Astrocyte of the cerebellum (primary cell): ENCODE measurements around the gene NENF.

ENCODE experiments used
- DNase-seq: peaks from one replicate; pipeline ENCODE4 v3.0.0-alpha.2; 2011; ENCODE audit warnings: low read depth
- H3K4me3 ChIP-seq: 2 replicates; pipeline ENCODE4 v1.5.1; 2011; ENCODE audit warnings: mild to moderate bottlenecking, low read depth, low read length, moderate library complexity
- in situ Hi-C: cut with HindIII; loops from 2 replicates; pipeline ENCODE4 v1.10.0; 2017; ENCODE audit warnings: low sequenced_read_pairs
- TF ChIP-seq, protein P1 (sequence below): IDR thresholded peaks from 2 replicates; pipeline ENCODE4 v1.5.1; 2012; ENCODE audit warnings: low read length, low read depth, moderate library complexity, mild to moderate bottlenecking; ENCODE audit errors: missing control alignments

Gene NENF

DNA sequence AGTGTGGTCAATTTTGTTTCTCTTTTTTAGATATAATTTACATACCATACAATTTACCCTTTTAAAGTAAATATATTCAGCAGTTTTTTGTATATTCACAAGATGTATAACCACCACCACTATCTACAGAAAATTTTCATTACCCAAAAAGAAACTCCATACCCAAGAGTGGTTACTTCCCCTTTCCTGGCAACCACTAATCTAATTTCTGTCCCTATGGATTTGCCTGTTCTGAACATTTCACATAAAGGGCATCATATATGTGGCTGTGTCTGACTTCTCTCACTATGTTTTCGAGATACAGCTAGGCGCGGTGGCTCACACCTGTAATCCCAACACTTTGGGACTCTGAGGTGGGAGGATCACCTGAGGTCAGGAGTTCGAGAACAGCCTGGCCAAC, 31.7 kb upstream of the NENF start:
- TF ChIP-seq, protein P1, sequence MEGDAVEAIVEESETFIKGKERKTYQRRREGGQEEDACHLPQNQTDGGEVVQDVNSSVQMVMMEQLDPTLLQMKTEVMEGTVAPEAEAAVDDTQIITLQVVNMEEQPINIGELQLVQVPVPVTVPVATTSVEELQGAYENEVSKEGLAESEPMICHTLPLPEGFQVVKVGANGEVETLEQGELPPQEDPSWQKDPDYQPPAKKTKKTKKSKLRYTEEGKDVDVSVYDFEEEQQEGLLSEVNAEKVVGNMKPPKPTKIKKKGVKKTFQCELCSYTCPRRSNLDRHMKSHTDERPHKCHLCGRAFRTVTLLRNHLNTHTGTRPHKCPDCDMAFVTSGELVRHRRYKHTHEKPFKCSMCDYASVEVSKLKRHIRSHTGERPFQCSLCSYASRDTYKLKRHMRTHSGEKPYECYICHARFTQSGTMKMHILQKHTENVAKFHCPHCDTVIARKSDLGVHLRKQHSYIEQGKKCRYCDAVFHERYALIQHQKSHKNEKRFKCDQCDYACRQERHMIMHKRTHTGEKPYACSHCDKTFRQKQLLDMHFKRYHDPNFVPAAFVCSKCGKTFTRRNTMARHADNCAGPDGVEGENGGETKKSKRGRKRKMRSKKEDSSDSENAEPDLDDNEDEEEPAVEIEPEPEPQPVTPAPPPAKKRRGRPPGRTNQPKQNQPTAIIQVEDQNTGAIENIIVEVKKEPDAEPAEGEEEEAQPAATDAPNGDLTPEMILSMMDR, result no peak
- in situ Hi-C loops, result no loop called here
- no peak overlapping the region for H3K4me3 ChIP-seq
- DNase-seq, result no peak

DNA sequence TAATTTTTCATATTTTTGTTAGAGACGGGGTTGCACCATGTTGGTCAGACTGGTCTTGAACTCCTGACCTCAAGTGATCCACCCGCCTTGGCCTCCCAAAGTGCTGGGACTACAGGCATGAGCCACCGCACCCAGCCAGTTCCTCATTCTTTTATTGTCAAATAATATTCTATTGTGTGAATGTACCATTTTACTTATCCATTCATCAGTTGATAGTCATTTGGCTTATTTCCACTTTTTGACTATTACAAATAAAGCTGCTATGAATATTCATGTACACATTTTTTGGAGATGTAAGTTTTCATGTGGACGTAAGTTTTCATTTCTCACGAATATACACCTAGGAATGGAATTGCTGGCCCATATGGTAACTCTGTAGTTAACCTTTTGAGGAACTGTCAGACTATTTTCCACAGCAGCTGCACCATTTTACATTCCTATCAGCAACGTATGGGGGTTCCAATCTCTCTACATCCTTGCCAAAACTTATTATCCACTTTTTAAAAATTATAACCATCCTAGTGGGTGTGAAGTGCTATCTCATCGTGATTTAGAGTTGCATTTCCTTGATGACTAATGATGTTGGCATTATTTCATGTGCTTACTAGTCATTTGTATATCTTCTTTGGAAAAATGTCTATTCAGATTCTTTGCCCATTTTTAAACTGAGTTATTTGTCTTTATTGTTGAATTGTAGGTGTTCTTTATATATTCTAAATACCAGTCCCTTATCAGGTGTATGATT, 30.7 kb upstream of the NENF start:
- in situ Hi-C loops, result no loop called here
- no peak for DNase-seq
- TF ChIP-seq, protein P1, result no peak
- H3K4me3 ChIP-seq, result no peak overlapping the region

DNA sequence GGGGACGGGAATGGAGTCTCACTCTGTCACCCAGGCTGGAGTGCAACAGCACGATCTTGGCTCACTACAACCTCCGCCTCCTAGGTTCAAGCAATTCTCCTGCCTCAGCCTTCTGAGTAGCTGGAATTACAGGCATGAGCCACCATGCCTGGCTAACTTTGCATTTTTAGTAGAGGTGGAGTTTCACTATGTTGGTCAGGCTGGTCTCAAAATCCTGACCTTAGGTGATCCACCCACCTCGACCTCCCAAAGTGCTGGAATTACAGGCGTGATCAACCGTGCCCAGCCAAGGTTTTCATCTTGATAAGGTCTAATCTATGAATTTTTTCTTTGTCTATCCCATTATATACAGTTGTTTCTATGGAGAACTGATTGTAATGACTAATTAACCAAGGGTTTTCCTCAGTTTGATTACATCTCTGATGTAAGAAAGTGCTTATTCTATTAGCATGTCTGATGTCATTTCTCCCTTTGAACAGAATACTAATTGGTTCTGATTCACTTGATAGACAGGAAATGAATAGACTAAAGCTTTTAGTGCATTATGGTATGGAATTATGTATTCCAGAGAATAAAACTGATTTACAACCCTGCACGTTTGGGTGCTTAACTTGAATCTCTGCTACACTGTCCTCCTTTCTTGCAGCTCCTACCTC, 29.9 kb upstream of the NENF start:
- TF ChIP-seq, protein P1, result no peak
- DNase-seq, result no peak
- in situ Hi-C loops, result no loop called here
- H3K4me3 ChIP-seq, result no peak overlapping the region

DNA sequence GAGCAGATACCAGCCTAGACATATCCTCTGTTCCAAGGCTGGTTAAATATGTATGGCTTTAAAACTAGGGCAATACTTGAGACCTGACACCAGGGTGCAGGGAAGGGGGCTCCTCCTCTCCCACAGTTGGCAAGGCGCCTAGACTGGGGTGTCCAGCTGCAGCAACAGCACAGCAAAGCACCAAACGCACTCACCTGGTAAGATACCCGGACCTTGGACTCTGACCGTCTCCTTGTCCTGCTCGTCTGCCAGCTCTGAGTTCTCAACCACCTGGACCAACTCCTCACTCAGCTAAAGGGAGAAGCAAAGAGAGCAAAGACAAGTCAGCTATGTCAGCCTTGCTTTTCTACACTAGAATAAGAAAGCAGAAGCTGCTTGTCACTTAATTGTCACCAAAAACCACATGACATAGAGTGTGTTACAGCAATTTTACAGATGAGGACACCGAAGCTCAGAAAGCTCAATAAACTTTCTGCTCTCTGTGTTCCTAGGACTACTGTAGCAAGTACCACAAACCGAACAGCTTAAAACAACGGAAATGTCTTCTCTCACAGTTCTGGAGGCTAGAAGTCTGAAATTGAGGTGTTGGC, 22.4 kb upstream of the NENF start:
- TF ChIP-seq, protein P1, result no peak
- no peak overlapping the region for H3K4me3 ChIP-seq
- DNase-seq, result no peak
- in situ Hi-C loops, result no loop called here

DNA sequence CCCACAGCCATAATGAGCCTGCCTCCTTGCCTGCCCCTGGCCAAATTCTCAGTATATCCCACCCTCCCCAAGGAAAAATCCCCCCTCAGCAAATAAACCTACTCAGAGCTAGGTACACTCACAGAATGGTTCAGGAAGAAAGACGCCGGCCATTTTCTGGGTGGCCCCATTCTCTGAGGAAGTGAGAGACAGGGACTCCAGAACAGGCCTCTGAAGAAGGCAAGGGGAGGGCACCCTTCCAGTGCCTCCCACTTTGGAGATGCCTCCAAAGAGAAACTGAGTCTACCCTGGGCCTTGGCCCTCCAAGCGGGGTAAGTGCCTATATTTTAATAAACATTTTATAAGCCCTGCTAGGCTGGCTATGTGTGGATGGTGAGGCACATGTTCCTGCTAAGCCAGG, 20.3 kb upstream of the NENF start:
- TF ChIP-seq, protein P1, result no peak
- H3K4me3 ChIP-seq, result no peak overlapping the region
- DNase-seq, result no peak
- in situ Hi-C loops, result no loop called here

DNA sequence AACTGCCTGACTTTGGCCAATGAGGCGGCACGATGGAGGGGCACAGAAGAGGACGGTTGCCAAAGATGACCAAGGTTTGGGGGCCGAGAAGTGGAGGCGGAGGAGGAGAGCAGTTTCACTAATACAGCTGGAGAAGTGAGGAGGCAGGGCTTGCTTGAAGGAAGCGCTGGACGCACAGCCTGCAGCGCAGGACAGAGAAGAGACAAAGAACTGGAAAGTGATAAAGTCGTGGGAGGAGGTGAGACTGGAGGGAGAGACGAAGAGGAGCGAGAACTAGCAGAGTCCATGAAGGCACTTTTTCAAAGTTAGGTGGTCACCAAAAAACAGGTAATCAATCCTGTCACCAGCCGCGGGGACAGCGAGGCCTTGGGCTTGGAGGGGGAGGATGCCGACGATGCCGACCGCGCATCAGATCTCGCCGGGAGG, 18.8 kb upstream of the NENF start:
- in situ Hi-C loops, result no loop called here
- peak overlapping the region; percentile 63 for H3K4me3 ChIP-seq
- no peak for DNase-seq
- TF ChIP-seq, protein P1, result no peak
